A673 (cell line): ENCODE results near the gene ADGRD1.

Experiments used
- CTCF ChIP-seq: fragments of 300-800, 200-600 bp; sonication (generic); conservative IDR thresholded peaks from 2 replicates; pipeline ENCODE4 v1.5.1; 2017; ENCODE audit warnings: low read depth, mild to moderate bottlenecking, antibody characterized with exemption, low read length, moderate library complexity, mixed read lengths
- EZH2 ChIP-seq: fragments of 200-600 bp; sonication (generic); IDR thresholded peaks from 2 replicates; pipeline ENCODE4 v1.6.1; 2017; ENCODE audit warnings: borderline replicate concordance, low read depth, mild to moderate bottlenecking, mixed read lengths, antibody characterized with exemption, low read length; ENCODE audit not compliant: poor library complexity, severe bottlenecking

- no peak for TF ChIP-seq CTCF
- TF ChIP-seq EZH2: no peak
Measured at GRCh38 chr12:131025234-131025633, 71.5 kb downstream of the ADGRD1 start.
